ENCODE measurements around the gene STOML3. TPM values are rescaled to one million over a fixed set of nuclear protein-coding genes. Genes with fewer than 3 reads are reported as not detected.

Gene STOML3
- total RNA-seq, 4 donors from 2014 or later, result not detected

GRCh38 chr13:38921081-38921480 is 69.5 kb downstream of the STOML3 start:
- TF ChIP-seq POLR2AphosphoS5 (IDR thresholded peaks at IDR 0.05) (no peak), CTCF (IDR thresholded peaks at IDR 0.05) (no peak), EP300 (IDR thresholded peaks at IDR 0.05) (no peak), POLR2A (IDR thresholded peaks at IDR 0.05) (no peak)
- no peaks in the 10 kb centered on the region for H3K36me3 ChIP-seq
- WGBS, result 43% methylated on average over 2 of the region's 2 CpGs
- H3K27me3 ChIP-seq, result no peaks in the 10 kb centered on the region
- H3K4me1 ChIP-seq, result no peaks in the 10 kb centered on the region
- no peaks in the 10 kb centered on the region for H3K9me3 ChIP-seq
- no peak overlapping the region for H3K27ac ChIP-seq
- no peak for DNase-seq (ENCODE audit: low spot score in 2 of 2)
- no peak overlapping the region for H3K4me3 ChIP-seq

Other genes with a start within 250 kb of the STOML3 start
- 10 to 100 TPM; 18.3 to 85.9 (median 28.2) TPM for gene PROSER1, start 47.3 kb upstream of the STOML3 start, total RNA-seq
- gene NHLRC3, start 47.6 kb upstream of the STOML3 start, total RNA-seq, result 10 to 100 TPM in 2 of 4 donors, 1 to 10 TPM in 2; 5.9 to 24.5 (median 11.1) TPM